ENCODE data around the gene PRDM16.

The PRDM16 gene

GRCh38 chr1:3249231-3249630 is 180.2 kb downstream of the PRDM16 start:
- Histone ChIP-seq H3K4me1 (ENCODE audit: control insufficient read depth, insufficient read depth, low read length) (peaks cover 7% of the 10 kb centered on the region; the same call in 1 of the 2 replicates), H3K9me3 (ENCODE audit: control insufficient read depth, insufficient read depth, low read depth, low read length) (no peaks in the 10 kb centered on the region), H3K36me3 (ENCODE audit: control insufficient read depth in 2 of 2, insufficient read depth in 1 of 2, low read length in 2 of 2) (peaks cover 0 to 3% of the 10 kb centered on the region in 2 experiments; a peak in 1 of 3 replicates), H3K4me3 (ENCODE audit: low read depth, low read length) (no peak overlapping the region), H3K27ac (ENCODE audit: extremely low read depth, low read depth, low read length) (no peak overlapping the region)
- no peak for TF ChIP-seq OSR2 (tag by site-specific recombination; IDR thresholded peaks at IDR 0.05)
- no peak for TF ChIP-seq SP3 (tag by site-specific recombination; IDR thresholded peaks at IDR 0.05)
- TF ChIP-seq OVOL3 (tag by site-specific recombination; IDR thresholded peaks at IDR 0.05): no peak
- no peak for TF ChIP-seq ZNF549 (tag by site-specific recombination; IDR thresholded peaks at IDR 0.05)
- no peak for TF ChIP-seq ZBTB20 (tag by site-specific recombination; IDR thresholded peaks at IDR 0.05)
- TF ChIP-seq ZNF324 (tag by site-specific recombination; IDR thresholded peaks at IDR 0.05): no peak
- no peak for TF ChIP-seq BCL6B (tag by site-specific recombination; IDR thresholded peaks at IDR 0.05)
- no peak for TF ChIP-seq ZNF10 (tag by site-specific recombination; IDR thresholded peaks at IDR 0.05)
- ChIA-PET POLR2A (no interaction called here), CTCF (no interaction called here)

- CTCF ChIA-PET: interaction anchor here (0.6 kb wide), 1 partner anchor 170 kb away, joined by 3 read pairs; no protein-coding TSS in a partner anchor
These were observed 180.9 kb downstream of the PRDM16 start for GRCh38 chr1:3249631-3250501.

More at GRCh38 chr1:3249631-3250501, 180.9 kb downstream of the PRDM16 start:
- no peak for TF ChIP-seq ZNF558 (tag by site-specific recombination; IDR thresholded peaks at IDR 0.05)
- TF ChIP-seq EGR2 (tag by site-specific recombination; IDR thresholded peaks at IDR 0.05; ENCODE audit: low read depth): 0 out of 2 replicates have a peak, but pooled peaks have one; percentile 5
- no peak for TF ChIP-seq ZNF704 (tag by site-specific recombination; IDR thresholded peaks at IDR 0.05)
- peak; percentile 69 for TF ChIP-seq GLIS1 (tag by site-specific recombination; IDR thresholded peaks at IDR 0.05)
- 0 out of 2 replicates have a peak, but pooled peaks have one; percentile 23 for TF ChIP-seq ZBTB8A (tag by site-specific recombination; IDR thresholded peaks at IDR 0.05)
- TF ChIP-seq KLF10 (tag by site-specific recombination; IDR thresholded peaks at IDR 0.05): no peak
- no peak for TF ChIP-seq ZNF280C (tag by site-specific recombination; IDR thresholded peaks at IDR 0.05)
- no peak for TF ChIP-seq HOXA7 (CRISPR knock-in tag; IDR thresholded peaks at IDR 0.05; ENCODE audit: borderline replicate concordance)
- 0 out of 2 replicates have a peak, but pooled peaks have one; percentile 15 for TF ChIP-seq PATZ1 (tag by site-specific recombination; IDR thresholded peaks at IDR 0.05)
- peak; percentile 29; the same call in 1 of the 2 replicates for TF ChIP-seq ZIC2 (tag by site-specific recombination; IDR thresholded peaks at IDR 0.05)
- TF ChIP-seq SP7 (tag by site-specific recombination; IDR thresholded peaks at IDR 0.05): 0 out of 2 replicates have a peak, but pooled peaks have one; percentile 18
- no peak for TF ChIP-seq ZNF658 (tag by site-specific recombination; IDR thresholded peaks at IDR 0.05)
- TF ChIP-seq ZNF223 (tag by site-specific recombination; IDR thresholded peaks at IDR 0.05): peak; percentile 47; the same call in 1 of the 2 replicates
- Histone ChIP-seq H3K4me1 (ENCODE audit: control insufficient read depth, insufficient read depth, low read length) (peaks cover 7% of the 10 kb centered on the region; the same call in 1 of the 2 replicates), H3K9me3 (ENCODE audit: control insufficient read depth, insufficient read depth, low read depth, low read length) (no peaks in the 10 kb centered on the region), H3K36me3 (ENCODE audit: control insufficient read depth in 2 of 2, insufficient read depth in 1 of 2, low read length in 2 of 2) (no peaks in the 10 kb centered on the region), H3K27ac (ENCODE audit: extremely low read depth, low read depth, low read length) (no peak overlapping the region), H3K4me3 (ENCODE audit: low read depth, low read length) (no peak overlapping the region)
- POLR2A ChIA-PET: no interaction called here
